GM19351 (cell line): ENCODE measurements around the gene IER3.

Source experiments
- ATAC-seq: cut with Tn5 transposase; IDR thresholded peaks from one replicate; pipeline ENCODE4 v1.9.1; 2021; ENCODE audit warnings: mild to moderate bottlenecking, moderate library complexity; ENCODE audit not compliant: unreplicated experiment

IER3 gene, protein sequence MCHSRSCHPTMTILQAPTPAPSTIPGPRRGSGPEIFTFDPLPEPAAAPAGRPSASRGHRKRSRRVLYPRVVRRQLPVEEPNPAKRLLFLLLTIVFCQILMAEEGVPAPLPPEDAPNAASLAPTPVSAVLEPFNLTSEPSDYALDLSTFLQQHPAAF

DNA sequence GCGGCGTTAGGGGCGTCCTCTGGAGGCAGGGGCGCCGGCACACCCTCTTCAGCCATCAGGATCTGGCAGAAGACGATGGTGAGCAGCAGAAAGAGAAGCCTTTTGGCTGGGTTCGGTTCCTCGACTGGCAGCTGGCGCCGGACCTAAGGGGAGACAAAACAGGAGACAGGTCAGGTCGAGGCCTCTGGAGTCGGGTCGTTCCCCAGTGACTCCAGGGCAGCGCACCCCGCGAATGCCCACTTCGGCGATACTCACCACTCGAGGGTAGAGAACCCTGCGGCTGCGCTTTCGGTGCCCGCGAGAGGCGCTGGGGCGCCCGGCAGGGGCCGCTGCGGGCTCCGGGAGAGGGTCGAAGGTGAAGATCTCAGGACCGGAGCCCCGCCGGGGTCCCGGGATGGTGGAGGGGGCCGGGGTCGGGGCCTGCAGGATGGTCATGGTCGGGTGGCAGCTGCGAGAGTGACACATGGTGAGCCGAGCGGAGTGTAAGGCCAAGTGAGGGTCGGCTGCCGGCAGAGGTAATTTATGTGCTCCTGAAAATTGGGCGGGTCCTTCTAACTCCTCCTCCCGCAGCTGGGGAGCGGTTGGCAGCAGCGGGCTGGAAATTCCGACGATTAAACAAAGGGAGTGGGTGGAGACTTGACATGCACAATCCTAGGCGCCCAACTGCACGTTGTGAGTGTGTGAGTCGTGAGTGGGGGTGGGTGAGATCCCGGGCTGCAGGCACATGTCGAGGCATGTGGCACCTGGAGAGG lies at the start of gene IER3:
Gene IER3 (minus strand): TSS at position 494 of the 752 bp plus-strand sequence. CDS start 29 bp downstream, at position 465.
- ATAC-seq, result no peak

DNA sequence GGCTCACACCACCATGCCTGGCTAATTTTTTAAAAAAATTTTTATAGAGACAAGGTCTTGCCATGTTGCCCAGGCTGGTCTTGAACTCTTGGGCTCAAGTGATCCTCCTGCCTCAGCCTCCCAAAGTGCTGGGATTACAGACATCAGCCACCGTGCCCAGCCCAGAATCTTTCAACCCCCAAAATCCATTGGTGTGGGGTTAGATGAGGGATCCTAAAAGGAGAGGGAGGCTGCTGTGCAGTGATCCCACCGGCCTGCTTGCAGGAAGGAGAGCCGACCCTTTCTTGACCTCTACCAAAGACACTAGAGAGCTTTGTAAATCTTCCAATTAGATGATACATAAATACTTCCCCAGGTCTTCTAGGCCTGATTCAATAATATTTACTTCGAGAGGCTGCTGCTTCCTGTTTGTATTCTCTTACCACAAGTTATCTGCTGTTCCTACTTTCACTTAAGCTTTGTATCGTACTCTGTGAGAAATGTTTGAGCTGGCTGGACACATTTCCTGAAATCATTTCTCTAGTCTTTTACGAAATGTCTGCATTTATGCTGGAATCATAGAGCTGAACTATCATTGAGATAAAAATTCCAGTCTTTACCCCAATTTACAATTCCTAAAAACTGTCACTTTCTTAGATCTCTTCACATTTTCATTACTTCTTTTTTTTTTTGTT lies 49.3 kb upstream of the IER3 start:
- no peak for ATAC-seq

DNA sequence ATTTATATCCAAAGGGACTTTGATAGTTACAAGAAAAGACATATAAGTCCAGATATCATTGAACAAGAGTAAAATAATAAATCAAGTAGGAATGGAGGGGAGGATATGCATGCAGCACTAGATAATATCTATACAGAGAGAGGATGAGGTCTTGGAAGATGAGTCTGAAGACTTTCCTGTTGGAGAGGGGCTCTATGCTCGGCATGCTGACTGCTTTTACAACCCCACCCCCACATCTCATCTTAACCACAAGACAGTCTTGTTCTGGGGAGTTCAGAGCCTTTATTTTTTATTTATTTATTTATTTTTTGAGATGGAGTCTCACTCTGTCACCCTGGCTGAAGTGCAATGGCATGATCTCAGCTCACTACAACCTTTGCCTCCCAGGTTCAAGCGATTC lies 48.4 kb upstream of the IER3 start:
- no peak for ATAC-seq

DNA sequence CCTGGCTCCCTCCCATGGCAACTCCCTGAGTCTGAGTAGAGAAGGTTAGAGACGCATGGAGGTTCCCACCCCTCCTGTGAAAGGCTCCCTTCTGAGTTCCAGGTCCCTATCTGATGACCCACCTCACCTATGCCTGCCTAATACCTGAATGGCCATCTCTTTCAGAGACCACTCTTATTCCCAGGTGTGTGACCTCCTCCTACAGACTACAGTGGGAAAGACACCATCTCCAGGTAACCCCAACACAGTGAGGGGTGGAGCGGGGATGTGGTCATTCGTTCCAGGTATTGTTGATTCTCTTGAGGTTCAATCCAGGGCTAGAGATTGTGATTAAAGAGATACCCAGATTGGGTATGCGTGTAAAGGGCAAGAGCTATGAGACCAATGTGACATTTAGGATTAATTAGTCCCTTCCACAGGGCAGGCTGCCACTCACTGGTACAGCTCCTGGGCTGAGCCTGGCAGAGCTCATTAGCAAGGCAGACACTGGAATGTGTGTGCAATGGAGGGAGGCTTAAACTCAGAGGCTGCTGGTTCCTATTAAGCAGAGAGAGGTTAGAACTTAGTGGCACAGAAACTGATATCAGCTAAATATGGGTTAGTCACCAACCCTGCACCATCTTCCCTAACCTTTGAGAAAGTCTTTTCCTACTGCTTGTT lies 46.5 kb upstream of the IER3 start:
- ATAC-seq, result no peak

DNA sequence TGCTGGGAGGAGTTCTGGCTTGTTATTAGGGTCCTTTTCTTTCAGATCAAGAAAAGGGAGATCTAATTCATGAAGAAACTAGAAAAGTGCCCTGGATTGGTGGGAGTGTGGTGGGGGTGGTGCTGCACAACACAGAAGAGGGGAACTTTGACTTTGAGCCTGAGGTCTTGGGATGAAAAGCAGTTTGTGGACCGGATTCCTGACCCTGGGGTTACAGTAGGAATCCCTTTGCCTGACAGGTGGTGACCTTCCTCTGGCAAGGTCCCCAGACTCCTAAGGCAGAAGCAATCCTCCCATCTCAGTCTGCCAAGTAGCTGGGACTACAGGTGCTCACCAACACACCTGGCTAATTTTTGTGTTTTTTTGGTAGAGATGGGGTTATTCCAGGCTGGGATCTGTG lies 45.3 kb upstream of the IER3 start:
- ATAC-seq, result no peak

DNA sequence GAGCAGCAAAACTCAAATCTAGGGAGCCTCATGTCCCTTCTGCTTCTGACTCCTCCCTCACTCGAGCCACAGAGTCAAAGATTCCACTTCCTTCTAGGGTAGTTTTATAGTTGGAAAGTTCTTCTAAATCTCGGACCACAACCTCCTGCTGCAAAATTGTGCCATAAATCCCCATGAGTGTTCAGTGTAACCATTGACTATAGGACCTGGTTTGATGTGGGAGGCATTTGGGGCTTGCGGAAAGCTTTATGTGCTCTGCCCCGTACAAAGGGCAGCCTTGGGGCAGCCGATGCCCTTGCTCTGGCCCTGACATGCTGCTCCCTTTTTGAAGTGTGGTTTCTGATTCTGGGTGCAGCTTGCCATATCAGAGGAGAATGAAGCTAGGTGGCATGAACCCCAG lies 43.6 kb upstream of the IER3 start:
- ATAC-seq, result no peak

DNA sequence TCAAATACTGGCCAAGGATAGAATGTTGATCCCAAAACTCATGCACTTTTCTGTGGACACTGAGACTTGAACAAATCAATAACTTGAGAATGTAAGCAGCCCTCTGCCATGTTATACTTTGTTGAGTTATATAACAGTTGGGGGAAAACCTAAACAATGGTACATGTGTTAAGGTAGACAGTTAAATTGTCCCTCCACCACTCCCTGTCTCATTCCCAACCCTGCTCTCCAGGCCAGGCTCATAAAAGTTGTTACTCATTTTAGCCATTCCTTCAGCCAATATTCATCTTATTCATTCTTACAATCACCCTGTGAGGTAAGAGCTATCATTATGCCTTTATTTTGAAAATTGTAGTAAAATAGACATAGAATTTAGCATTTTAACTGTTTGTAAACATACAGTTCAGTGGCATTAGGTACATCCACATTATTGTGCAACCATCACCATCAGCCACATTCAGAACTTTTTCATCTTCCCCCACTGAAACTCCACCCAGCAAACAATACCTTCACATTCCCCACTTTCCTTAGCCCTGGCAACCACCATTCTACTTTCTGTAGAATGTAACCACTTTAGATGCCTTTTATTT lies 38.2 kb upstream of the IER3 start:
- no peak for ATAC-seq

DNA sequence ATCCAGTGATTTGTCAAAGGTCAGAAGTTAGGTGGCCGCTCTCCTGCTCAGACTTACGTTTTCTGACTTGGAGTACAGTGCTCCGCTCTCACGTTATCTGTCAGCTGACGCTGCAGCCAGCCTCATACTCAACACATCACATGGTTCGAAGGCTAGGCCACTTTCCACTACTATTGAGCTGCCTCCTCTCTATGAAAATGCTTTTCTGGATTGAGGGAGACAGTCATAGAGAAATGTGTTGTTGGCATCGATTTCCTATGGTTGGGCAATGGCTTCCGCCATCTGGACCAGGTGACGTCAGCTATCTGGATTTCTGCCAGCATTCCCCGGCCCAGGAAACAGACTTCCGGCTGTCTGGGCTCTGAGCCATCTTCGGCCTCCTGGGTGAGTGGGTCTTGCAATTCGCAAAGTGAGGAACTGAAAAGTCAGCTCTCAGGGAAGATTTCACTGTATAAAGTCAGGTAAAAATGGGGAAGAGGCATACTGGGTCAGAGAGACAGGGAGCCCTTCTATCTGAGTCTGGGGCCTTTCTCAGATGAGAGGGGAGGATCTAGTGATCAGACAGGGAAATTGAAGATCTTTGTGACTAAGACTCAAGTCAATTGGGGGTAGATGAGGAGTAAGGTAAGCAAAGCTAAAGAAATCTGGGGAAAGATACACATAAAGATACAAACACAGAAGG lies 37.5 kb upstream of the IER3 start:
- no peak for ATAC-seq

DNA sequence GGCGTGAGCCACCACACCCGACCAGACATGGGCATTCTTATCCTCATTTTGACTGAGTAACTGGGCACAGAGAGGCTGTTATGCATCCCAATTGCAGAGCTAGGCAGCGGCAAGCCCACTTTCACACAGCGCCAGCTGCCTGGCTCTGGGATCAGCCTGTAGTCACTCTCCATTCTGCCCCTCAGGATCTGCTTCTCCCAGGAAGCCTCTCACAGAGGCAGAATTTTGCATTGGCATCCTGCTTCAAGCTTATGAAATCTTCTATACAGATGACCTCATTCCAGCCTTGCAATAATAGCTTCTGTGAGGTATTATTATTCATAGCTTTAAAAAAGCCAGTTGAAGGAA lies 37.0 kb upstream of the IER3 start:
- ATAC-seq, result no peak

DNA sequence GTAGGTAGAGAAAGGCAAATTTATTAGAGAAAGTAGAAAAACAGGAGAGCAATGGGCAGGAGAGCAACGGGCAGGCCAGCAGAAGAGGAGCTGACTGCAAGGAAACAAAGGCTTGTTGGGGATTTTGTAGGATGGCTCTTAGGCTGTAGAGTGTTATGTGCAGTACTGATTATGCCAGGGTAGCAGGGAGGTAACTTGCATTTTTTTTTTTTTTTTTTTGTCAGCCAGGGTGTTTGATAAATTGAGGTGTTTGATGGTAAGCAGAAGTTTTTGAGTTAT lies 36.2 kb upstream of the IER3 start:
- no peak for ATAC-seq

DNA sequence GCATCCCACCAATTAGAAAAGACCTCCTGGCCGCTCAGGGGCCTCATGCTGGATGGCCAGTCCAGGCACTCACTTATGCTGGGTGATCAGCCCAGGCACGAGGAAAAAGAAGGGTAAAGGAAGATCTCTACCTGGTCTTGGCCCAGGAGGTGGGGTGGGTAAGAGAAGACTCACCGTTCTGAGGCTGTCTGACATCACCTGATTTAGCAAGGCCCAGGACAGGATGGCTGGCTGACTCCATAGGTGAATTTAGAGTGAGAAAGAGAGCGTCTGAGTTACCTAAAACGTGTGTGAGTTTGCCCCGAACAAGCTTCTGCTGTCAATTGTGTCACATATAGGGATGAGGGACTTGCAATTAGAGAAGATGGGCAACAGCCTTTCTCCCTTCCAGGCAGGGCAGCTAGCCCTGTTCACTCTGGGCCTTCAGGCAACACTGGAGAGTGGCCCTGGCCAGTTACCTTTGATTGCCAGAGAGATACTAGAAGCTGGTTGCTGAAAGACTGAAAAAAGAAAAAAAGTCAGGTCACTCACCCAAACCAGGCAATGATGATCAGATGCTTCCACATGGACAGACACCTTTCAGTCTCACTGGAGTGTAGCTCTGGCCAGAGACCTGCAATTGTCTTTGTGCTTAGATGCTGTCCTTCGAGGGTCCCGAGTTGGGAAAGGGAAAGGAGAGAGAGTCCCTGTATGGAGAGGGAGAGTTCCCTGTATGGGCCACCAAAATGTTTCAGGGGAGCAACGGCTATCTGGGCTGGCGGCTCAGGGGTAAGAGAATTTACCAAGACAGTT lies 35.7 kb upstream of the IER3 start:
- ATAC-seq, result no peak

DNA sequence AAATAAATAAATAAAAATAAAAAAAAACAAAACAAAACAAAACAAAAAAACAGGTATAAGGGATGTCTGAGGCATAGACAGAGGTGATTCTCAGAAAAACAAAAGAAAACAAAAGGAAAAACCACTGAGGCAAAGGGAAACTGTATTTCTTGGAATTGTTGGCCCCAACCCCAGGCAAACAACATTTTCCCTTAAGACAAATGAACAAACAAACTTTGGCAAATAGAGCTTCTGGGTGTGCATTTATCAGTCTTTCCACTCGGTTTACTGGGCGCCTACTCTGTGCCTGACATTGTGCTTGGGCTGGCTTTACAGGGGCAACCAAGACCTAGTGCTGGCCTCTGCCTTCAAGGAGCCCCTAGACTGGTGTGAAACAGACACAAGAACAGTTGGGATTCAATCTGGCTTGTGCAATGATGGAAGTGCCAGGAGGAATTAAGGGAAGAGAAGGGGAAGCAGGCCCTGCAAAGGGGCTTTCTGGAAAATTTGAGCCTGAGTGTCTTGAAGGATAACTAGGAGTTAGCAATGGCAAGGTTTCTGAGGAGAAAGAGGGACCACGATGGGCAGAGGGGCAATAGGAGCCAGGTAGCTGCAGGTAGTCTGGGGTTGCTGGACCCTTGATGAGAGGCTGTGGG lies 33.8 kb upstream of the IER3 start:
- ATAC-seq, result no peak

DNA sequence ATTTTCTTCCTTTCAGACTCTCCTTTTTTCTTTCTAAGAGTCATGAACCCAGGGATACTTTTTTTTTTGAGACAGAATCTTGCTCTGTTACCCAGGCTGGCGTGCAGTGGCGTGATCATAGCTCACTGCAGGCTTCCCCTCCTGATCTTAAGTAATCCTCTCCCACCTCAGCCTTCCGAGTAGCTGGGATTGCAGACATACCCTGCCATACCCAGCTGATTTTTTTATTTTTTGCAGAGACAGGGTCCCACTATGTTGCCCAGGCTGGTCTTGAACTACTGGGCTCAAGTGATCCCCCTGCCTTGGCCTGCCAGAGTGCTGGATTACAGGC lies 32.8 kb upstream of the IER3 start:
- ATAC-seq, result no peak

DNA sequence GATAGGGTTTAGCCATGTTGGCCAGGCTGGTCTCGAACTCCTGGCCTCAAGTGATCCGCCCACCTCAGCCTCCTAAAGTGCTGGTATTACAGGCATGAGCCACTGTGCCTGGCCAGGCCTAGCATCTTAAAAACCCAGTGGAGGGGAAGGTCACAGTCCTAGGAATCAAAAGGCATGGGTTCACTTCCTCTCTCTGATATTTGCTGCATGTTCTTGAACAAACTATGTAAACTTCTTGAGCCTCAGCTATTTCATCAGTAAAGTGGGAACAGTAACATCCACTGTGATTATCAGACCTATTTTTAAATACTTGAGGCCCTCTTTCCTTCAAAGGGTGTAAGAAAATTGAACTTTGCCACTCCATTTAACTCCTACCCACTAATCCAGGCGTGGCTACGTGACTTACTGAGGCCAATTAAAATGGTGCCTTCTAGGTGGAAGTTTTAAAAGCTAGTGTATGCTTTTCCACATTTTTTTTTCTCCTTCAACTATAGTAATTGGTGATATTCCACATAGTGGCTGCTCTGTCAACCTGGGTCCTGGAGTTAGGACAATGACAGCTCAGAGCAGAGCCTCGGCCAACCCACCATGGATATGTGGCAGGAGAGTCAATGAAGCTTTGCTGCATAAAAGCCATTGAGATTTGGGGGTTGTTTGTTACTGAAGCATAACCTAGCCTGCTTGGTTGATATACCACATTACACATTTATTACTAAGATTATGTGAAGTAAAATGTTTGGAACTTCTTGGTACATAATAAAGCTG lies 32.2 kb upstream of the IER3 start:
- no peak for ATAC-seq

DNA sequence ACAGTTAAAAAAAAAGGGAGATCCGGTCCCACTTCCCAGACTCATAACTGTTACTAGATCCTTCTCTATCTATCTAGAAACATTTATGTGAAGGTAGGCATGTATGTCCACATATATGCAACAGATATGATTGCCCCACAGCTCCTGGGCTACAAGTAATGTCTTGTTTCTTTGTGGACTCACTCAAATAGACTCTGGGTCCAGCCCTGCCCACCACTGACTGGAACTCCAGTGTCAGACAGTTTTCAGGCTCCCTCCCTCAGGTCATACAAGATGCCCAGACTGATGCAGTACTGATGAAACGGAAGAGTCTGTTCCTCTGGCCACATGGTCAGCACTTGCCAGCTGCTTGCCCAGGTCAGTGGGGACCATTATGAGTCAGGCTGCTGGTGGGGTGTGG lies 30.8 kb upstream of the IER3 start:
- ATAC-seq, result no peak

DNA sequence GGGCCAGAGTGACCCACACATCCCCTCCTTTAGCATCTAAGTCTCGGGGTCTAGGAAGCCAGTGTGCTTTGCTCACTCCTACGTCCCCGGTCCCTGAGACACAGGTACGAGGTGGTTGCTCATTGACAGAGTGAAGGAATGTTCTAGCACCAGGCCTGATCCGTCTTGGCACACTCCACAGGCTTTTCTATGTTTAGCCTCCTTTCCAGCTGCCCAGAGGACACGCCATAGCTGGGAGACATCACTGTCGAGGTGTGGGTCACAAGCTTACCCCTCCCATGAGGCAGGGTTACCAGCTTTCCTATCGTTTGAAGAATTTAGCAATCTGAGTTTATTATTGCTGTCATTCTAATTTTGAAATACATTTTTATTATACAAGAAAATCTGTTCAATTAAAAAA lies 30.4 kb upstream of the IER3 start:
- ATAC-seq, result no peak

DNA sequence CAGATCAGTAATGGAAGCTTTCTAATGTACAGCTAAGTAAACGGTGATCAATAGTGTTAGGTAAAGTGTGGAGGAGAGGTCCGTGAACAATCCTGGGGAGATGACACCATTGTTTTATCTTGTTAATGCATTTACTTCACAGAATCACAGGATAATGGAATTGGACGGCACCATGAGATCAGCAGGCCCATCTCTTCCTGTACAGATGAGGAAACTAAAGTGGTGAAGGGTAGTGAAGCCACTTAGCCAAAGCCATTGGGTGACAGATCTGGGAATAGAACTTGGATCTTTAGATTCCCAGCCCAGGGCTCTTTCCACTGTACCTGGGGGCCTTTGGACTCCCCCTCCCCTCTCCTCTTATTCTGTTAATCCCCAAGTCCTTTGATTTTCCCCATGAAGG lies 26.2 kb upstream of the IER3 start:
- no peak for ATAC-seq

DNA sequence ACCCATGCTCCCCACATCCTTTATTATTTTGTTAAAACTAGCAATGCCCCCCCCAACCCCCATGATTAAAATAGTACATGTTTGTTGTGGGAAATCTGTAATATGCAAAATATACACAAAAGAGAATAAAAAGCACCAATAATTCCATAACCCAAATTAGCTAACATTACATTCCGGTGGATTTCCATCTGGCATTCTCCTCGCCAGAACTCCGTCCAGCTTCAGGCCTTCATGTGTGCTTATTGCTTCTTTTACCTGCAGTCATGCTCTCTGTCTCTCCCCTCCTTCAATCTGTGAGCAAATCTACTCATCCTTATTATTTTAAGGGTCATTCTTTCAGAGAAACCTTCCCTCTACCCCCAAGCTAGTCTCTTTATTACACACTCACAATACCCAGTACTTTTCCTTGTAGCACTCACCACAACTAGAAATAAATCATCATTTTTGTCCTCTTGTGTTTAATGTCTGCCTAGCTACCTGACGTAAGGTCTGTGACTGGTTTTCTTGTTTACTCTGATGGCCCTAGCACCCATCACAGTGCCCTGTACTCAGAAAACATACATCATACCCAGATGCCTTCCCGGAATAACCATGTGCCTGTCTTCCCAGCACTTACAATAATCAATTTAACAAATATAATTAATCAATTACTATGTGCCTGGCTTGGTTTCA lies 25.6 kb upstream of the IER3 start:
- ATAC-seq, result no peak
